Right lobe of liver (tissue), 6 donors: ENCODE data around the gene SULT1A2. TPM values are rescaled to one million over a fixed set of nuclear protein-coding genes. Genes with fewer than 3 reads are reported as not detected.

Experiments used
- ATAC-seq, 4 donors: fragments of 200-7000 bp; cut with Tn5 transposase; one replicate each; pipeline ENCODE4 v1.9.1; 2020; ENCODE audit warnings: mild to moderate bottlenecking in 4 of 4, moderate library complexity in 4 of 4
- DNase-seq, 3 donors: peaks; one replicate each; pipeline ENCODE4 v3.0.0-alpha.2; 2020
- H3K27ac ChIP-seq, 3 donors: fragments of 200-600 bp; one replicate each; pipeline ENCODE4 v1.8.0; 2022
- H3K27me3 ChIP-seq, 2 donors: fragments of 200-600 bp; one replicate each; pipeline ENCODE4 v1.8.0; 2022
- H3K36me3 ChIP-seq, 4 donors: fragments of 200-600 bp; sonication (generic) in 1 of 4; one replicate each; pipeline versions ENCODE4 v1.5.1 to v1.8.0; 2017 to 2022; ENCODE audit warnings: control low read depth in 1 of 4
- H3K4me1 ChIP-seq, 4 donors: fragments of 200-600 bp; sonication (generic) in 1 of 4; one replicate each; pipeline versions ENCODE4 v1.5.1 to v1.8.0; 2017 to 2022; ENCODE audit warnings: control low read depth in 1 of 4
- H3K4me3 ChIP-seq, 3 donors: fragments of 200-600 bp; one replicate each; pipeline ENCODE4 v1.8.0; 2022
- H3K9me3 ChIP-seq, 4 donors: fragments of 200-600 bp; sonication (generic) in 1 of 4; one replicate each; pipeline versions ENCODE4 v1.5.1 to v1.8.0; 2017 to 2022; ENCODE audit warnings: control low read depth in 1 of 4
- POLR2A ChIP-seq: fragments of 450-650 bp; IDR thresholded peaks from one replicate; pipeline ENCODE4 v1.6.1; 2017; ENCODE audit warnings: antibody characterized with exemption, mild to moderate bottlenecking
- WGBS: methylation state at CpG from one replicate; pipeline ENCODE4 v1.1.6; 2018; ENCODE audit warnings: low coverage, low lambda C conversion rate; ENCODE audit not compliant: insufficient coverage; ENCODE audit errors: missing lambda C conversion rate; 5-methylcytosine and 5-hydroxymethylcytosine counted together
- intact Hi-C, 2 donors: fragments of 100-400 bp; cut with DNase I; formaldehyde crosslinking; loops; one replicate each; pipeline versions ENCODE4 v1.11.2 to v1.14.1; 2022
- total RNA-seq, 6 experiments: library from RNA; depleted of rRNA in 2 of 6; stranded (reverse); fragments of >200 nt in 2 of 6; fragmentation: NEBNext Ultra II Directional in 3 of 6; extraction: Animal tissue kit (Norgen Biotek cat#: 25700) in 3 of 6; gene quantifications; one replicate each; pipeline versions ENCODE4 v1.1.0 to v1.2.4, GENCODE V29; 2016 to 2023
- TF ChIP-seq, protein P1 (sequence below), 4 donors: fragments of 200-600 bp in 3 of 4; fragments of 450-650 bp in 1 of 4; IDR thresholded peaks; one replicate each; pipeline versions ENCODE4 v1.5.1 to v1.8.0; 2016 to 2022; ENCODE audit warnings: antibody characterized with exemption in 4 of 4, mild to moderate bottlenecking in 2 of 4
- donor health status: DM: no; HTN: yes; CAD: no.
- donor health status: DM: no; HTN: no; CAD: no.
- donor health status: DM: no; HTN: no; CAD: no.
- donor health status: DM: no; HTN: yes; CAD: no.
- donor health status: DM: no; HTN: yes; CAD: no.

Gene SULT1A2
- total RNA-seq, 6 experiments from 2014 or later, result 10.1 to 48.3 (median 18.0) TPM

DNA sequence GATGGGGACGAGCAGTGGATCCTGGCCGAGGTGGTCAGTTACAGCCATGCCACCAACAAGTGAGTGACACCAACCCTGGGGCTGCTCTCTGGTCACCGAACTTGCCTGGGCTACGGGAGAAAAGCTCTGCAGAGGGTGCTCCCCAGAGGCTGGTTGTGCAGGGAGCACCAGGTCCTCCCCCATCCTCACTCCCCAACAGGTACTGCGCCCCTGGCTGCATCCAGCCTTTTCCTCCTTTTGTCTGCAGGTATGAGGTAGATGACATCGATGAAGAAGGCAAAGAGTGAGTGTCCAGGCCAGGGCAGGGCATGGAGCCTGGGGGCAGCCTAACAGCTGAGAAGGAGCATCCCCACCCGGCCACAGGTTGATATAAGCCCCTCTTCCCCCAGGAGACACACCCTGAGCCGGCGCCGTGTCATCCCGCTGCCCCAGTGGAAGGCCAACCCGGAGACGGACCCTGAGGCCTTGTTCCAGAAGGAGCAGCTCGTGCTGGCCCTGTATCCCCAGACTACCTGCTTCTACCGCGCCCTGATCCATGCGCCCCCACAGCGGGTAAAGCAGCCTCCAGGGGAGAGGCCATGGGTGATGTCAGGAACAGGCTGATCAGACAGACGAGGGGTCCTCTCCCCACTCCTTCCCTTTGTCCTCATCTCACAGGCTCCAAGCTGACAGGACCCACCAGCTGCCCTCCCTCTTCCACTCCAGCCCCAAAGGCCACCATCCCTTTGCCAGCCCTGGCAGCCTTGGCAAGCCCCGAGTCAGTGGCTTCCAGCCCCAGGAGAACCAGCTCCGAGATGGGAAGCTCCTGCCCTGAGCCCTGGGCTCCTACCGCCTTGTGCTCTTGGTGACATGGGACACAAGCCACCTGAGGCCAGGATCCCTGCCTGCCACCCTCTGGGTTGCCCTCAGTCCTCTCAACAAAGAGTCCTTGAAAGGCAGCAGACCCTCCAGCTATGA, 6.2 kb downstream of the SULT1A2 start:
- 80% methylated on average over 1 of the region's 22 CpGs for WGBS
- H3K36me3 ChIP-seq, result peaks cover 0 to 45% (median 17%) of the 10 kb centered on the region in 4 donors
- DNase-seq, result no peak

DNA sequence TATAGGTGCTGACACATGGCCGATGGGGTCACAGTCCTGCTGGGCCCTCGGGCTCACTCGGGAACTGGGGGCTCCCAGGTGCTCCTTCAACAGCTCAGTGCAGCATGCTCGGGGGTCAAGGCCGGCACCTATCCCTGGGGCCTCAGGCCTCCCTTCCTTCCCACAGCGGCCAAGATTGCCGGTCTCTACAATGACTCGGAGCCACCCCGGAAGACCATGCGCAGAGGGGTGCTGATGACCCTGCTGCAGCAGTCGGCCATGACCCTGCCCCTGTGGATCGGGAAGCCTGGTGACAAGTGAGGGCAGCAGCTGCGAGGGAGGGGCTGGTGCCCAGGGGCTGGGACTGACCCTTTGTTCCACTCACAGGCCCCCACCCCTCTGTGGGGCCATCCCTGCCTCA, 6.9 kb downstream of the SULT1A2 start:
- ATAC-seq, result peak in 1 of 4 donors; percentile 8
- no peaks in the 10 kb centered on the region for H3K27me3 ChIP-seq
- no CpG with 5 or more reads among the region's 13 CpGs for WGBS
- TF ChIP-seq, protein P1, sequence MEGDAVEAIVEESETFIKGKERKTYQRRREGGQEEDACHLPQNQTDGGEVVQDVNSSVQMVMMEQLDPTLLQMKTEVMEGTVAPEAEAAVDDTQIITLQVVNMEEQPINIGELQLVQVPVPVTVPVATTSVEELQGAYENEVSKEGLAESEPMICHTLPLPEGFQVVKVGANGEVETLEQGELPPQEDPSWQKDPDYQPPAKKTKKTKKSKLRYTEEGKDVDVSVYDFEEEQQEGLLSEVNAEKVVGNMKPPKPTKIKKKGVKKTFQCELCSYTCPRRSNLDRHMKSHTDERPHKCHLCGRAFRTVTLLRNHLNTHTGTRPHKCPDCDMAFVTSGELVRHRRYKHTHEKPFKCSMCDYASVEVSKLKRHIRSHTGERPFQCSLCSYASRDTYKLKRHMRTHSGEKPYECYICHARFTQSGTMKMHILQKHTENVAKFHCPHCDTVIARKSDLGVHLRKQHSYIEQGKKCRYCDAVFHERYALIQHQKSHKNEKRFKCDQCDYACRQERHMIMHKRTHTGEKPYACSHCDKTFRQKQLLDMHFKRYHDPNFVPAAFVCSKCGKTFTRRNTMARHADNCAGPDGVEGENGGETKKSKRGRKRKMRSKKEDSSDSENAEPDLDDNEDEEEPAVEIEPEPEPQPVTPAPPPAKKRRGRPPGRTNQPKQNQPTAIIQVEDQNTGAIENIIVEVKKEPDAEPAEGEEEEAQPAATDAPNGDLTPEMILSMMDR (IDR thresholded peaks at IDR 0.05), result no peak
- TF ChIP-seq POLR2A, result no peak
- peaks cover 0 to 1% (median 0%) of the 10 kb centered on the region in 4 donors for H3K4me1 ChIP-seq
- intact Hi-C loops, result no loop called here
- peaks cover 0 to 53% (median 20%) of the 10 kb centered on the region in 4 donors for H3K36me3 ChIP-seq
- DNase-seq, result no peak
- H3K4me3 ChIP-seq, result no peak overlapping the region
- H3K9me3 ChIP-seq, result no peaks in the 10 kb centered on the region
- no peak overlapping the region for H3K27ac ChIP-seq

More for the DNA sequence above, 6.2 kb downstream of the SULT1A2 start:
- ATAC-seq, result no peak
- no peaks in the 10 kb centered on the region for H3K27me3 ChIP-seq
- peaks cover 0 to 5% (median 0%) of the 10 kb centered on the region in 4 donors for H3K4me1 ChIP-seq
- TF ChIP-seq, protein P1 (IDR thresholded peaks at IDR 0.05), result no peak
- no peak for TF ChIP-seq POLR2A
- intact Hi-C loops, result no loop called here
- no peak overlapping the region for H3K27ac ChIP-seq
- no peaks in the 10 kb centered on the region for H3K9me3 ChIP-seq
- H3K4me3 ChIP-seq, result no peak overlapping the region

DNA sequence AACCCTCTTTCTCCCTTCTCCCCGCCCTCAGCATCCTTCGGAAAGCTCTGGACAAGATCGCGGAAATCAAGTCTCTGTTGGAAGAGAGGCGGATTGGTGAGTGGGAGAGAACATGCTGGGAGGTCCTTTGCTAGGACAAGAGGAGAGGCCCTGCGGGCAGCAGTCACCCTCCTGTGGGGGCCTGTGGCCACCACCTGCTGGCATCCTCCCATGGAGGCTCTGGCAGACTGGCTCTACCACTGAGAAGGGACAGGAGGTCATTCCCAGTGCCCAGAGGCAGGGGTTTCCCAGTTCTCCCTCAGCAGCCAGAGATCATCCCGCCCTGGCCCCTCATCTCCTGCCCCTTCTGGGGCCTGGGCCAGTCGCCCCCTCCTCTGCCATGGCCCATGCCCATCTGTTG, 7.8 kb downstream of the SULT1A2 start:
- H3K9me3 ChIP-seq, result no peaks in the 10 kb centered on the region
- H3K27me3 ChIP-seq, result no peaks in the 10 kb centered on the region
- ATAC-seq (no peak), DNase-seq (no peak)
- no peak overlapping the region for H3K27ac ChIP-seq
- no peak overlapping the region for H3K4me3 ChIP-seq
- H3K36me3 ChIP-seq, result peaks cover 0 to 55% (median 20%) of the 10 kb centered on the region in 4 donors
- 95% methylated on average over 6 of the region's 8 CpGs for WGBS
- no peak for TF ChIP-seq POLR2A
- TF ChIP-seq, protein P1 (IDR thresholded peaks at IDR 0.05), result no peak
- intact Hi-C loops, result no loop called here
- no peaks in the 10 kb centered on the region for H3K4me1 ChIP-seq

DNA sequence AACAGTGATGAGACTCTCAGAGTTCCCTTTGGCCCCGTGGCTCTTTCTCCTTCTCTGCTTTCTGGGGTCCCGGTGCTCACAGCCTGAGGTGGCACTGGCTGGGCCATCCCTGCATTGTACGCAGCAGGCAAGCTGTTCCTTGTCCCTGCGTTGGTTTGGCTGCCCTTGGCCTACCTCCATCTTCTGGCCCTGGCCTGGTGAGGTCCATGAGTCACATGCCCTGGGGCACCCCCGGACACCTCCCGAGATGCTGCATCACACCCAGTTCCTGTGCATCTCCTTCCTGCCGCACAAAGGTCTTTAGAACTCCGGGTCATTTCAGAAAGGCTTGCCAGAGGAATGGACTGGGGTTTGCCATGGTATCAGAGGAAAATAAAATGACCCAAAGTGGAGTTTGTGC, 9.5 kb downstream of the SULT1A2 start:
- Histone ChIP-seq H3K27ac (no peak overlapping the region), H3K27me3 (no peaks in the 10 kb centered on the region), H3K36me3 (peaks cover 0 to 56% (median 21%) of the 10 kb centered on the region in 4 donors), H3K4me3 (no peak overlapping the region), H3K9me3 (no peaks in the 10 kb centered on the region), H3K4me1 (no peaks in the 10 kb centered on the region)
- DNase-seq, result no peak
- intact Hi-C loops, result no loop called here
- TF ChIP-seq POLR2A, result no peak
- TF ChIP-seq, protein P1 (IDR thresholded peaks at IDR 0.05), result no peak
- 73% methylated on average over 4 of the region's 8 CpGs for WGBS
- ATAC-seq, result no peak
